ENCODE data around the gene HSP90AA1.
"Not testable (repeated sequence)": the region's sequence is repeated elsewhere in the genome, so short reads cannot be mapped to it uniquely, and the experiment has no call there.

HSP90AA1 gene

GRCh38 chr14:102094101-102094500 is 7.3 kb upstream of the HSP90AA1 start:
- DNase-seq (ENCODE audit: low read depth, low spot score) = peak; percentile 27

GRCh38 chr14:102092806-102093205 is 6.0 kb upstream of the HSP90AA1 start:
- no peak for DNase-seq (ENCODE audit: low read depth, low spot score)

- no peak for DNase-seq (ENCODE audit: low read depth, low spot score)
Observed at GRCh38 chr14:102090713-102091112, 3.9 kb upstream of the HSP90AA1 start.

- no peak for DNase-seq (ENCODE audit: low read depth, low spot score)
Observed at GRCh38 chr14:102089621-102090343, 2.9 kb upstream of the HSP90AA1 start.

GRCh38 chr14:102088012-102088792 is 1.4 kb upstream of the HSP90AA1 start:
- no peak for DNase-seq (ENCODE audit: low read depth, low spot score)

- DNase-seq (ENCODE audit: low read depth, low spot score) = no peak
Observed at GRCh38 chr14:102087762-102088011, 843 bp upstream of the HSP90AA1 start.

- no peak for DNase-seq (ENCODE audit: low read depth, low spot score)
Observed at GRCh38 chr14:102086709-102086971, 204 bp downstream of the HSP90AA1 start.

- DNase-seq (ENCODE audit: low read depth, low spot score) = peak; percentile 78
Observed at GRCh38 chr14:102085948-102086708, 716 bp downstream of the HSP90AA1 start.

GRCh38 chr14:102085488-102085887 is 1.4 kb downstream of the HSP90AA1 start:
- no peak for DNase-seq (ENCODE audit: low read depth, low spot score)

GRCh38 chr14:102084931-102085330 is 1.9 kb downstream of the HSP90AA1 start:
- DNase-seq (ENCODE audit: low read depth, low spot score) = no peak

GRCh38 chr14:102084522-102084921 is 2.3 kb downstream of the HSP90AA1 start:
- DNase-seq (ENCODE audit: low read depth, low spot score) = not testable (repeated sequence)

- no peak for DNase-seq (ENCODE audit: low read depth, low spot score)
Observed at GRCh38 chr14:102081231-102082080, 5.4 kb downstream of the HSP90AA1 start.

GRCh38 chr14:102080183-102081080 is 6.4 kb downstream of the HSP90AA1 start:
- no peak for DNase-seq (ENCODE audit: low read depth, low spot score)

GRCh38 chr14:102079700-102079979 is 7.2 kb downstream of the HSP90AA1 start:
- DNase-seq (ENCODE audit: low read depth, low spot score) = no peak

GRCh38 chr14:102078831-102079699 is 7.8 kb downstream of the HSP90AA1 start:
- no peak for DNase-seq (ENCODE audit: low read depth, low spot score)

- not testable (repeated sequence) for DNase-seq (ENCODE audit: low read depth, low spot score)
Observed at GRCh38 chr14:102078361-102078791, 8.5 kb downstream of the HSP90AA1 start.

- no peak for DNase-seq (ENCODE audit: low read depth, low spot score)
Observed at GRCh38 chr14:102077382-102077709, 9.5 kb downstream of the HSP90AA1 start.

- no peak for DNase-seq (ENCODE audit: low read depth, low spot score)
Observed at GRCh38 chr14:102075155-102075554, 11.7 kb downstream of the HSP90AA1 start.

- DNase-seq (ENCODE audit: low read depth, low spot score) = no peak
Observed at GRCh38 chr14:102074415-102074964, 12.4 kb downstream of the HSP90AA1 start.

Data from astrocyte of the hippocampus (primary cell).